Right lobe of liver (tissue), 4 donors: ENCODE results near the gene PPP1R36.

Experiments used
- POLR2A ChIP-seq: fragments of 450-650 bp; IDR thresholded peaks from one replicate; pipeline ENCODE4 v1.6.1; 2017; ENCODE audit warnings: antibody characterized with exemption, mild to moderate bottlenecking
- TF ChIP-seq, protein P1 (sequence below), 4 donors: fragments of 200-600 bp in 3 of 4; fragments of 450-650 bp in 1 of 4; IDR thresholded peaks; one replicate each; pipeline versions ENCODE4 v1.5.1 to v1.8.0; 2016 to 2022; ENCODE audit warnings: antibody characterized with exemption in 4 of 4, mild to moderate bottlenecking in 2 of 4
- donor health status: DM: no; HTN: no; CAD: no.
- donor health status: DM: no; HTN: no; CAD: no.
- donor health status: DM: no; HTN: yes; CAD: no.

DNA sequence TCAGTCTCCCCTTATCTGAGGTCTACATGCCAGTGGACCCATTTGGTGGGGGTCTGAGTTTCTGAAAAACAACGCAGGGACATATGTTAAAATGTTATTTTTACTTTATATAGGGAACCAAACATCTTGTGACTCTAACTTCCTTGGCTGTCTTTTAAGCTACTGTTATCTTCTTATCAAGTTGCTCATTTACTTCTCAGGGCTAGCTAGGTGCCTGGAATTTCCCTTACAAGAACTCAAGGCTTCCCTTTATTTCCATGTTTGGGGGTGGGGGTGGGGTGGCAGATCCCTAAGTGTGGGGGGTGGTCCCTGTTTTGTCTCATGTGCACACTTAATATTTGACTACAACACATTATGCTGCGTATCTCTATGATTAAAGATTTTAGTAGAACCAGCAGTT, 31.6 kb downstream of the PPP1R36 start:
- TF ChIP-seq, protein P1, sequence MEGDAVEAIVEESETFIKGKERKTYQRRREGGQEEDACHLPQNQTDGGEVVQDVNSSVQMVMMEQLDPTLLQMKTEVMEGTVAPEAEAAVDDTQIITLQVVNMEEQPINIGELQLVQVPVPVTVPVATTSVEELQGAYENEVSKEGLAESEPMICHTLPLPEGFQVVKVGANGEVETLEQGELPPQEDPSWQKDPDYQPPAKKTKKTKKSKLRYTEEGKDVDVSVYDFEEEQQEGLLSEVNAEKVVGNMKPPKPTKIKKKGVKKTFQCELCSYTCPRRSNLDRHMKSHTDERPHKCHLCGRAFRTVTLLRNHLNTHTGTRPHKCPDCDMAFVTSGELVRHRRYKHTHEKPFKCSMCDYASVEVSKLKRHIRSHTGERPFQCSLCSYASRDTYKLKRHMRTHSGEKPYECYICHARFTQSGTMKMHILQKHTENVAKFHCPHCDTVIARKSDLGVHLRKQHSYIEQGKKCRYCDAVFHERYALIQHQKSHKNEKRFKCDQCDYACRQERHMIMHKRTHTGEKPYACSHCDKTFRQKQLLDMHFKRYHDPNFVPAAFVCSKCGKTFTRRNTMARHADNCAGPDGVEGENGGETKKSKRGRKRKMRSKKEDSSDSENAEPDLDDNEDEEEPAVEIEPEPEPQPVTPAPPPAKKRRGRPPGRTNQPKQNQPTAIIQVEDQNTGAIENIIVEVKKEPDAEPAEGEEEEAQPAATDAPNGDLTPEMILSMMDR (IDR thresholded peaks at IDR 0.05): no peak
- no peak for TF ChIP-seq POLR2A
